Measurements from ENCODE around the gene DSTN. TPM values are rescaled to one million over a fixed set of nuclear protein-coding genes. Genes with fewer than 3 reads are reported as not detected.

The DSTN gene
- 100 to 1,000 TPM; 353 to 802 (median 569) TPM for total RNA-seq
- polyA plus RNA-seq: 100 to 1,000 TPM; 261 to 538 TPM
- long read RNA-seq, donor 1, transcript DSTN-203 (5 exons, 1,853 nt): minor isoform, 13 of 1,146 reads
- long read RNA-seq, donor 1, transcript DSTN-201 (4 exons, 3,617 nt): major isoform, 893 of 1,146 reads
- long read RNA-seq, donor 1, partial matches to known transcripts: 49 of 1,146 reads
- long read RNA-seq, donor 1, other reads (novel, unspliced or antisense): 190 of 1,146 reads
- long read RNA-seq, donor 2, transcript DSTN-203 (5 exons, 1,853 nt): minor isoform, 20 of 1,146 reads
- long read RNA-seq, donor 2, transcript DSTN-201 (4 exons, 3,617 nt): major isoform, 830 of 1,146 reads
- long read RNA-seq, donor 2, partial matches to known transcripts: 92 of 1,146 reads
- long read RNA-seq, donor 2, other reads (novel, unspliced or antisense): 204 of 1,146 reads
- long read RNA-seq, donor 3, transcript DSTN-201 (4 exons, 3,617 nt): major isoform, 1,719 of 1,878 reads
- long read RNA-seq, donor 3, transcript DSTN-203 (5 exons, 1,853 nt): minor isoform, 17 of 1,878 reads
- long read RNA-seq, donor 3, partial matches to known transcripts: 70 of 1,878 reads
- long read RNA-seq, donor 3, other reads (novel, unspliced or antisense): 72 of 1,878 reads

GRCh38 chr20:17569616-17570346 lies at the start of gene DSTN:
TSS of gene DSTN (plus strand) at chr20:17570075. CDS start at chr20:17570209, 134 bp downstream.
- H3K36me3 ChIP-seq: peaks cover 0 to 2% (median 0%) of the 10 kb centered on the region in 9 donors
- 0 to 1% methylated on average over 63 to 70 of the region's 70 CpGs for WGBS, 2 donors
- no peak for TF ChIP-seq CTCF (IDR thresholded peaks at IDR 0.05)
- DNase-seq: peak; percentile 92 to 94
- peak within 1 kb of the TSS; percentile 95 to 100 (median 99) for H3K27ac ChIP-seq
- H3K4me3 ChIP-seq: peak within 1 kb of the TSS; percentile 81 to 99 (median 96)
- H3K4me1 ChIP-seq: peaks cover 4 to 55% (median 49%) of the 10 kb centered on the region in 9 donors
- ATAC-seq: peak; percentile 91 to 96 (median 94)
- H3K9me3 ChIP-seq: no peaks in the 10 kb centered on the region
- H3K27me3 ChIP-seq: no peaks in the 10 kb centered on the region
- intact Hi-C loops (cut with DNase I): loop anchor here in 7 of 10 donors (2.0 to 5.0 kb wide), 6 partner anchors 32 to 399 kb away; partner anchors contain the start of genes MGME1 (in 1 of the 7), RRBP1 (in 1 of the 7) and SNX5 (in 1 of the 7)

- Histone ChIP-seq H3K4me1 (peaks cover 0 to 14% (median 6%) of the 10 kb centered on the region in 9 donors), H3K36me3 (no peaks in the 10 kb centered on the region), H3K9me3 (no peaks in the 10 kb centered on the region), H3K27ac (peak overlapping the region in 2 of 10 donors; percentile 8 to 26), H3K4me3 (no peak overlapping the region), H3K27me3 (no peaks in the 10 kb centered on the region)
- ATAC-seq (peak in 6 of 8 donors; percentile 16 to 75 (median 50)), DNase-seq (no peak)
- intact Hi-C loops (cut with DNase I): loop anchor here in 1 of 10 donors (10.0 kb wide), 1 partner anchor 394 kb away; no protein-coding TSS in a partner anchor
- WGBS, 2 donors: 34 to 47% methylated on average over 3 of the region's 3 CpGs
- no peak for TF ChIP-seq CTCF (IDR thresholded peaks at IDR 0.05)
Measured at GRCh38 chr20:17520583-17520982, 49.3 kb upstream of the DSTN start.

DNA sequence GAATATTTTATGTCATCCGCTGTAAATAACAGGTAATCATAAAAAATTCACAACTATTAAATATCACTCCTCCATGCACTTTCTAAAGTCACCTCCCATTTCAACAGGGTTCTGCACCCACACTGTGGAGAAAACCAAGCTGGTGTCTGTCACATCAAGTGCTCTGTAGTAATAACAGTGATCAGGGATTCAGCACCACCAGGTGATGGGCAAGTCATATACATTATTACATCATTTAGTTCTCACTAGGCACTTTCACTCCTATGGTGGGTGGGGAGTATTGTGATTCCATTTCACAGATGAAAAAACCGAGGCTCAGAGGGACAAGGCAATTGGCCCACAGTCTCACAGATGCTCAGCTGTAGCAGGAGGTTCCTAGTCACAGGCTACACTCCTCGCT lies 47.3 kb upstream of the DSTN start:
- ATAC-seq (no peak), DNase-seq (no peak)
- intact Hi-C loops (cut with DNase I): loop anchor here in 1 of 10 donors (10.0 kb wide), 1 partner anchor 392 kb away; no protein-coding TSS in a partner anchor
- H3K4me1 ChIP-seq: peaks cover 0 to 14% (median 6%) of the 10 kb centered on the region in 9 donors
- H3K27ac ChIP-seq: no peak overlapping the region
- H3K9me3 ChIP-seq: no peaks in the 10 kb centered on the region
- no peaks in the 10 kb centered on the region for H3K27me3 ChIP-seq
- no peak overlapping the region for H3K4me3 ChIP-seq
- TF ChIP-seq CTCF (IDR thresholded peaks at IDR 0.05): no peak
- WGBS, 2 donors: 84 to 86% methylated on average over 3 of the region's 3 CpGs
- no peaks in the 10 kb centered on the region for H3K36me3 ChIP-seq

DNA sequence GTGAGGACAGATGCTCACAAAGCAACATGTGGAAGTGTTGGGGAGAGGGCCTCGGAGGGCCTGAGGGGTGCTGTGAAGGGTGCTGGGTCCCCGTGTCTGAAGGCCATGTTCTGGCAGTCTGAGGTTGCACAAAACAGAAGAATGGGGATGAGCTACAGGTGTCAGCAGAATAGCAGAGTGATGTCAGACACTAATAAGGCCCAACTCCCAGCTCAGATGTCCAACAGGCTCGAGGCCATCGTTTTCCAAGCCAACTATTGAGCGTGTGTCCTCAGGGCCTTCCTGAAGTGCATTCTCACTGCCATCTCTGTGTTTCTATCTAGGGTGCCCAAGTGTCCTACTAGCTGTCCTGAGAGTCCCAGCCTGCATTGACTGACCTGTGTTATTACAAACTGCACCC lies 46.5 kb upstream of the DSTN start:
- H3K4me1 ChIP-seq: peaks cover 0 to 14% (median 6%) of the 10 kb centered on the region in 9 donors
- no peak for TF ChIP-seq CTCF (IDR thresholded peaks at IDR 0.05)
- no peak overlapping the region for H3K27ac ChIP-seq
- ATAC-seq (no peak), DNase-seq (no peak)
- 83 to 87% methylated on average over 5 of the region's 5 CpGs for WGBS, 2 donors
- no peaks in the 10 kb centered on the region for H3K36me3 ChIP-seq
- H3K9me3 ChIP-seq: no peaks in the 10 kb centered on the region
- H3K4me3 ChIP-seq: no peak overlapping the region
- H3K27me3 ChIP-seq: no peaks in the 10 kb centered on the region
- intact Hi-C loops (cut with DNase I): loop anchor here in 1 of 10 donors (10.0 kb wide), 1 partner anchor 391 kb away; no protein-coding TSS in a partner anchor
